Mesenteric fat pad (tissue), 1 donor: ENCODE data around the gene RBMX2. TPM values are rescaled to one million over a fixed set of nuclear protein-coding genes. Genes with fewer than 3 reads are reported as not detected.

Source experiments
- DNase-seq: peaks from one replicate; pipeline ENCODE4 v3.0.0-alpha.2; 2020; ENCODE audit warnings: low spot score
- total RNA-seq: library from RNA; stranded (reverse); fragmentation: NEBNext Ultra II Directional; extraction: Animal tissue kit (Norgen Biotek cat#: 25700); gene quantifications from one replicate; pipeline ENCODE4 v1.2.1, GENCODE V29; 2021
- donor health status: DM: yes; HTN: yes; CAD: no.

The RBMX2 gene
- total RNA-seq, 1 donor from 2014 or later: 15.4 TPM

- DNase-seq: no peak
Observed at GRCh38 chrX:130444641-130445336, 43.0 kb downstream of the RBMX2 start.

- no peak for DNase-seq
Observed at GRCh38 chrX:130446974-130447373, 45.2 kb downstream of the RBMX2 start.

Other genes starting within 250 kb of the RBMX2 start
- gene AIFM1, start 236.1 kb upstream of the RBMX2 start, total RNA-seq: 35.4 TPM
- 3.4 TPM for gene RAB33A, start 230.0 kb upstream of the RBMX2 start, total RNA-seq
- gene ZNF280C, start 133.1 kb upstream of the RBMX2 start, total RNA-seq: 3.3 TPM
- 5.6 TPM for gene SLC25A14, start 62.1 kb upstream of the RBMX2 start, total RNA-seq
- gene GPR119, start 16.3 kb upstream of the RBMX2 start, total RNA-seq: not detected